ENCODE data around the gene ADSL.

Gene ADSL

GRCh38 chr22:40434106-40434505, 87.8 kb downstream of the ADSL start:
- H3K4me3 ChIP-seq (ENCODE audit: low read depth, low read length), result no peak overlapping the region

- H3K4me3 ChIP-seq (ENCODE audit: low read depth, low read length), result no peak overlapping the region
These were observed 88.4 kb downstream of the ADSL start for GRCh38 chr22:40434745-40435144.

- H3K4me3 ChIP-seq (ENCODE audit: low read depth, low read length), result no peak overlapping the region
These were observed 90.5 kb downstream of the ADSL start for GRCh38 chr22:40436505-40437431.

All from iPS-11a (cell line).